IMR-90 (cell line): ENCODE measurements around the gene ARHGAP32. TPM values are rescaled to one million over a fixed set of nuclear protein-coding genes. Genes with fewer than 3 reads are reported as not detected.

Experiments
- ATAC-seq: fragments of 200-7000 bp; cut with Tn5 transposase; 2 replicates; pipeline ENCODE4 v1.9.1; 2020; ENCODE audit warnings: low read depth, mild to moderate bottlenecking, moderate library complexity
- BruUV-seq: library from RNA; stranded (reverse); fragments of 400-500 nt; replicated peaks from 2 replicates; lab custom pipeline; 2021; lab: Mats Ljungman, UMichigan
- CTCF ChIA-PET: fragments of 300-600 bp; formaldehyde crosslinking; extraction: SDS; loops from one replicate; lab custom pipeline; 2021; ENCODE audit warnings: antibody characterized with exemption; lab: Yijun Ruan, JAX
- POLR2A ChIA-PET: fragments of 300-600 bp; sonication (Branson Sonifier 250); formaldehyde crosslinking; loops from one replicate; lab custom pipeline; 2022; ENCODE audit warnings: antibody characterized with exemption; ENCODE audit not compliant: unreplicated experiment; lab: Charles Lee
- DNase-seq: peaks from one replicate; pipeline ENCODE4 v3.0.0; 2013
- H2AFZ ChIP-seq: replicated peaks from 2 replicates; pipeline ENCODE3; 2013; ENCODE audit warnings: low read length, mild to moderate bottlenecking; ENCODE audit not compliant: poor library complexity
- H2AK5ac ChIP-seq: 2 replicates; pipeline ENCODE4 v1.6.1; 2013; ENCODE audit warnings: low read depth, low read length, inconsistent platforms
- H2AK9ac ChIP-seq: replicated peaks from 2 replicates; pipeline ENCODE3; 2013; ENCODE audit warnings: mild to moderate bottlenecking, low read depth, low read length, moderate library complexity; ENCODE audit not compliant: poor library complexity
- H2BK120ac ChIP-seq: 2 replicates; pipeline ENCODE4 v1.6.1; 2013; ENCODE audit warnings: low read depth, low read length, inconsistent platforms
- H2BK15ac ChIP-seq: 3 replicates; pipeline ENCODE4 v1.6.1; 2013; ENCODE audit warnings: low read depth, low read length, inconsistent platforms
- H2BK20ac ChIP-seq: 2 replicates; pipeline ENCODE4 v1.6.1; 2013; ENCODE audit warnings: low read depth, mild to moderate bottlenecking, inconsistent platforms, low read length, moderate library complexity
- H2BK5ac ChIP-seq: 2 replicates; pipeline ENCODE4 v1.6.1; 2013; ENCODE audit warnings: mild to moderate bottlenecking, low read depth, low read length, inconsistent platforms; ENCODE audit not compliant: poor library complexity, severe bottlenecking
- H3K14ac ChIP-seq: replicated peaks from 2 replicates; pipeline ENCODE4 v1.6.1; 2013; ENCODE audit warnings: low read depth, low read length, inconsistent platforms
- H3K18ac ChIP-seq: 2 replicates; pipeline ENCODE4 v1.6.1; 2013; ENCODE audit warnings: low read depth, low read length, control low read depth
- H3K23ac ChIP-seq: 2 replicates; pipeline ENCODE4 v1.6.1; 2013; ENCODE audit warnings: low read depth, low read length, inconsistent platforms
- H3K27ac ChIP-seq: 2 replicates; pipeline ENCODE4 v1.5.1; 2013; ENCODE audit warnings: mild to moderate bottlenecking, control low read depth, low read length; ENCODE audit not compliant: insufficient read depth
- H3K27me3 ChIP-seq: 2 replicates; pipeline ENCODE4 v1.6.1; 2013; ENCODE audit warnings: low read length; ENCODE audit not compliant: control insufficient read depth, insufficient read depth
- H3K36me3 ChIP-seq: 2 replicates; pipeline ENCODE4 v1.6.1; 2013; ENCODE audit warnings: low read length, mixed read lengths; ENCODE audit not compliant: control insufficient read depth, insufficient read depth
- H3K4ac ChIP-seq: 2 replicates; pipeline ENCODE4 v1.6.1; 2013; ENCODE audit warnings: low read depth, low read length, inconsistent platforms
- H3K4me1 ChIP-seq: 2 replicates; pipeline ENCODE4 v1.6.1; 2013; ENCODE audit warnings: low read length, mixed read lengths; ENCODE audit not compliant: control insufficient read depth, insufficient read depth
- H3K4me2 ChIP-seq: 2 replicates; pipeline ENCODE4 v1.6.1; 2013; ENCODE audit warnings: low read depth, mild to moderate bottlenecking, control low read depth, low read length, moderate library complexity
- H3K4me3 ChIP-seq: 2 replicates; pipeline ENCODE4 v1.5.1; 2013; ENCODE audit warnings: low read depth, mild to moderate bottlenecking, control low read depth, low read length, moderate library complexity; ENCODE audit not compliant: insufficient read depth
- H3K56ac ChIP-seq: 2 replicates; pipeline ENCODE4 v1.6.1; 2013; ENCODE audit warnings: low read length, inconsistent platforms; ENCODE audit not compliant: insufficient read depth; ENCODE audit errors: extremely low read depth
- H3K79me1 ChIP-seq, 2 experiments: 2 replicates each; pipeline ENCODE4 v1.6.1; 2013; ENCODE audit warnings: low read length in 2 of 2, inconsistent platforms in 1 of 2, low read depth in 1 of 2
- H3K9ac ChIP-seq: 2 replicates; pipeline ENCODE4 v1.6.1; 2013; ENCODE audit warnings: low read depth, low read length, control low read depth
- H3K9me1 ChIP-seq: 2 replicates; pipeline ENCODE4 v1.6.1; 2013; ENCODE audit warnings: low read length, inconsistent platforms; ENCODE audit not compliant: insufficient read depth
- H3K9me3 ChIP-seq: 2 replicates; pipeline ENCODE4 v1.6.1; 2013; ENCODE audit warnings: low read length; ENCODE audit not compliant: control insufficient read depth, insufficient read depth
- H4K20me1 ChIP-seq: 2 replicates; pipeline ENCODE4 v1.6.1; 2013; ENCODE audit warnings: low read length, inconsistent platforms; ENCODE audit not compliant: insufficient read depth
- H4K5ac ChIP-seq: 2 replicates; pipeline ENCODE4 v1.6.1; 2013; ENCODE audit warnings: mild to moderate bottlenecking, low read depth, low read length, control low read depth
- H4K8ac ChIP-seq, 2 experiments: 2 replicates each; pipeline ENCODE4 v1.6.1; 2013; ENCODE audit warnings: low read depth in 2 of 2, low read length in 2 of 2, control low read depth in 1 of 2, inconsistent platforms in 1 of 2
- H4K91ac ChIP-seq: 2 replicates; pipeline ENCODE4 v1.6.1; 2013; ENCODE audit warnings: low read depth, low read length, inconsistent platforms; ENCODE audit not compliant: insufficient read depth
- CEBPB ChIP-seq: IDR thresholded peaks from 2 replicates; pipeline ENCODE4 v1.6.1; 2012; ENCODE audit warnings: low read depth, low read length, improper control_type of control experiment
- MAFK ChIP-seq: IDR thresholded peaks from 2 replicates; pipeline ENCODE4 v1.6.1; 2012; ENCODE audit warnings: low read depth, low read length, improper control_type of control experiment
- MAZ ChIP-seq: IDR thresholded peaks from 2 replicates; pipeline ENCODE4 v1.6.1; 2012; ENCODE audit warnings: low read depth, mild to moderate bottlenecking, low read length, improper control_type of control experiment, moderate library complexity, borderline replicate concordance
- NFE2L2 ChIP-seq: fragments of 150-350 bp; IDR thresholded peaks from 2 replicates; pipeline ENCODE4 v1.6.1; 2016; ENCODE audit warnings: low read depth, mild to moderate bottlenecking, low read length
- RFX5 ChIP-seq: IDR thresholded peaks from 2 replicates; pipeline ENCODE4 v1.8.0; 2012; ENCODE audit warnings: low read depth, mild to moderate bottlenecking, low read length, moderate library complexity
- SMC3 ChIP-seq: fragments of 150-350 bp; IDR thresholded peaks from 2 replicates; pipeline ENCODE4 v1.6.1; 2016; ENCODE audit warnings: low read depth, mild to moderate bottlenecking, antibody characterized with exemption, low read length, moderate library complexity
- WGBS, 2 experiments: methylation state at CpG; one replicate each; pipeline versions ENCODE4 v1.1.5 to v1.1.7; 2013; ENCODE audit warnings: missing lambda C conversion rate in 2 of 2; ENCODE audit not compliant: insufficient read length in 1 of 2; ENCODE audit errors: extremely low coverage in 2 of 2; 5-methylcytosine and 5-hydroxymethylcytosine counted together
- dilution Hi-C: fragments of 300-500 bp; cut with HindIII; formaldehyde crosslinking; loops from one replicate; pipeline ENCODE4 v1.14.3; 2018; ENCODE audit warnings: low sequenced_read_pairs; ENCODE audit not compliant: unreplicated experiment
- in situ Hi-C: fragments of 300-500 bp; cut with MboI; formaldehyde crosslinking; loops from 3 replicates; pipeline ENCODE4 v1.14.3; 2019; ENCODE audit warnings: low sequenced_read_pairs, inconsistent platforms, mixed read lengths
- intact Hi-C: fragments of 100-400 bp; cut with micrococcal nuclease; formaldehyde crosslinking; loops from 2 replicates; pipeline ENCODE4 v1.10.0; 2022
- polyA plus RNA-seq, 3 experiments: library from polyadenylated mRNA; depleted of rRNA; stranded (reverse); fragments of >200 nt; gene quantifications; 2 replicates each; pipeline ENCODE4 v1.2.3, GENCODE V29; 2012; ENCODE audit warnings: low replicate concordance in 1 of 3
- total RNA-seq: library from RNA; depleted of rRNA; stranded (reverse); fragments of >200 nt; gene quantifications from 2 replicates; pipeline ENCODE4 v1.2.3, GENCODE V29; 2012

The ARHGAP32 gene
- total and polyA plus RNA-seq, 2 of the 4 experiments (the other 2 are of a cell fraction), result 4.1 to 8.4 TPM

DNA sequence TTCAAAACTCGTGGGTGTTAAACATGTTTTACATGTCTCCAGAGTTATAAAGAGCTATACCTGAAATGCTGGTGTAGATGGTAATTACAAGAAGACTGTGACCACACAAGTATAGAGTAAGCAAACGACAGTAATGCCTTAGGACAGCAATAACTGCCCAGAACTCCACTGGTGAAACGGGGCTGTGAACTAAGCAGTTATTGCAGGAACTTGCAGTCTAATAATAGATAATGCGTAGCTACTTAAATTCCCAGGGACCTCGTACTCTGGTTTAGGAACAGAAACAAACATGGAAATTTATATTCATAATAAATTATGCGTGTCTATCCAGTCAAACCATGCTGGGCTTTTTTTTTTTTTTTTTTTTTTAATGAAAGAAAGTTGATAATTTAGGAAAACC is 224.5 kb downstream of the ARHGAP32 start:
- ChIA-PET CTCF (interaction anchor here (0.9 kb wide), 1 partner anchor 19 kb away, joined by 5 read pairs; no protein-coding TSS in a partner anchor), POLR2A (no interaction called here)
- Histone ChIP-seq H3K9ac (no peak overlapping the region), H3K4me1 (no peaks in the 10 kb centered on the region), H4K5ac (no peak overlapping the region), H3K4me3 (no peak overlapping the region), H2BK20ac (no peak overlapping the region), H2BK5ac (no peak overlapping the region), H3K27me3 (no peaks in the 10 kb centered on the region), H2AFZ (no peak overlapping the region), H3K4ac (no peak overlapping the region), H3K23ac (no peak overlapping the region), H4K8ac (no peak overlapping the region), H3K4me2 (no peak overlapping the region; the same call in 1 of the 2 replicates), H3K18ac (no peak overlapping the region), H3K36me3 (peaks cover 23% of the 10 kb centered on the region), H4K20me1 (no peaks in the 10 kb centered on the region), H3K9me1 (no peaks in the 10 kb centered on the region; the same call in 1 of the 2 replicates), H3K56ac (no peak overlapping the region), H3K9me3 (no peaks in the 10 kb centered on the region), H3K27ac (no peak overlapping the region), H2BK15ac (no peak overlapping the region), H3K79me1 (no peaks in the 10 kb centered on the region), H4K91ac (no peak overlapping the region), H2AK5ac (no peak overlapping the region), H2AK9ac (no peak overlapping the region), H3K14ac (no peak overlapping the region), H2BK120ac (no peak overlapping the region)
- DNase-seq (no peak), ATAC-seq (no peak)
- WGBS, 2 experiments, result 70% methylated on average over 2 of the region's 6 CpGs; no CpG with 5 or more reads in 1 of the 2 experiments
- in situ Hi-C loops, result loop anchor here (25.0 kb wide), 2 partner anchors 805 to 930 kb away; no protein-coding TSS in a partner anchor
- TF ChIP-seq MAFK (no peak), RFX5 (no peak), SMC3 (no peak), NFE2L2 (no peak), CEBPB (no peak), MAZ (no peak)
- intact Hi-C loops, result no loop called here
- BruUV-seq, result no TSS peak
- dilution Hi-C loops, result no loop called here
